ENCODE data around the gene ACR.
"Not testable (repeated sequence)": the region's sequence is repeated elsewhere in the genome, so short reads cannot be mapped to it uniquely, and the experiment has no call there.

ACR gene

DNA sequence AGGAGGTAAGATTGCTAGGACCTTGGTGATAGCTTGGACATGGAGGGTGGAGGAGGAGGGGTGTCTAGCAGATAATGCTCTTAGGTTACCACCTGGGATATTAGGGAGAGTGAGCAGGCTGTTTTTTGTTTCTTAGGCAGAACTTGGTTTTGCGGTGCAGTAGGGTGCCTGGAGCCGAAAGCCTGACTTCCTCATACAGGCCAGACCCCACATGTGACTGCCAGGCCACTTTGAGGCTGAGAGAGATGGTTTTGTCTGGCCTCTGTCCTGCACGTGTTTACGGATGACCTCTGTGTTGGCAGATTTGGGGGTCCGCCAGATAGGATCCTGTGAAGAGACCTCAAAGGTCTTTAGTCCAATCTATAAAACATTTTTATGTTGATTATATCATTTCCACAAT is 47.3 kb downstream of the ACR start:
- DNase-seq = peak; percentile 14

DNA sequence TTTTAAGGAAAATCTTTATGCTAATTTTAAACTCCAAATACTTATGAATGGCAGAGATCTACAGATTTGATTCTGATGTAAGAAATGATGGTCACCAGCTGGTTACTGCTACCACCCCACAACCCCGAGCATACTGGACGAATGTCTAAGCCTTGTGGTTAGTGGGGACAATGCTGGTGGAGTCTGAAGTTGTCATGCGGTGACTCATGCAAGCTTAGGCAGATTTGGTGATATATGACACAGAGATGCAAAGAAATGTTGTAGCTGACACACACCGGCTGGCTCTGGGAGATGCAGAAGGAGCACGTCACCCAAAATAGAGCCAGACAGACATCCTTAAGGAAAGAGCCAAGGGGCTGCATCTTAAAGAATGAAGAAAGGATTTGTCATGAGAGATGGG is 48.9 kb downstream of the ACR start:
- DNase-seq = not testable (repeated sequence)
